Endothelial cell of umbilical vein (primary cell): ENCODE measurements around the gene MPST.

Source experiments
- FOS ChIP-seq: IDR thresholded peaks from 2 replicates; pipeline ENCODE4 v1.6.1; 2011; ENCODE audit warnings: mild to moderate bottlenecking, low read length, moderate library complexity, borderline replicate concordance; ENCODE audit not compliant: insufficient read depth
- JUN ChIP-seq: IDR thresholded peaks from 2 replicates; pipeline ENCODE4 v1.6.1; 2011; ENCODE audit warnings: borderline replicate concordance, low read depth; ENCODE audit not compliant: insufficient read length, insufficient read depth
- POLR2AphosphoS5 ChIP-seq: IDR thresholded peaks from 2 replicates; pipeline ENCODE4 v1.6.1; 2012; ENCODE audit warnings: low read depth, mild to moderate bottlenecking, control low read depth, low read length, moderate library complexity; ENCODE audit not compliant: insufficient read depth
- TF ChIP-seq, protein P1 (sequence below), 2 donors: IDR thresholded peaks; 1 replicate in 1 of 2; 2 replicates in 1 of 2; pipeline ENCODE4 v1.5.1; 2011; ENCODE audit warnings: low read length in 2 of 2, mild to moderate bottlenecking in 2 of 2, moderate library complexity in 2 of 2, control low read depth in 1 of 2, inconsistent platforms in 1 of 2, low read depth in 1 of 2; ENCODE audit not compliant: insufficient read depth in 1 of 2; ENCODE audit errors: extremely low read depth in 1 of 2

DNA sequence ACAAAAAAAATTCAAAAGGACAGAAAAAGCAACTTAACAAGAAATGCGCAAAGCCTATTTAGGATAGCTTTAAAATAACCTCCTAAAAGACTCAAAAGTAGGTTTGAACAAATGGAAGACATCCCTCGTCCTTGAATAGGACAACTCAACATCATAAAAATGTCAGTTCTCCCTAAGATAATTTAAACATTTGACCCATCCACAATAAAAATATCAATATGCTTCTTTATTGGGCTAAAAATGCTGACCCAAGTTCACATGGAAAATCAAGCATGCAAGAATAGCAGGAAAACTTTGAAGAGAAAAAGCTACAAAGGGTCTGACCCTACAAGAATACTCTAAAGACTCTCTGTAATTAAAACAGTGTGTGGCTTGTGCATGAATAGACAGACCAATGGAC, 19.9 kb downstream of the MPST start:
- TF ChIP-seq POLR2AphosphoS5 (no peak), JUN (no peak), FOS (no peak)
- TF ChIP-seq, protein P1, sequence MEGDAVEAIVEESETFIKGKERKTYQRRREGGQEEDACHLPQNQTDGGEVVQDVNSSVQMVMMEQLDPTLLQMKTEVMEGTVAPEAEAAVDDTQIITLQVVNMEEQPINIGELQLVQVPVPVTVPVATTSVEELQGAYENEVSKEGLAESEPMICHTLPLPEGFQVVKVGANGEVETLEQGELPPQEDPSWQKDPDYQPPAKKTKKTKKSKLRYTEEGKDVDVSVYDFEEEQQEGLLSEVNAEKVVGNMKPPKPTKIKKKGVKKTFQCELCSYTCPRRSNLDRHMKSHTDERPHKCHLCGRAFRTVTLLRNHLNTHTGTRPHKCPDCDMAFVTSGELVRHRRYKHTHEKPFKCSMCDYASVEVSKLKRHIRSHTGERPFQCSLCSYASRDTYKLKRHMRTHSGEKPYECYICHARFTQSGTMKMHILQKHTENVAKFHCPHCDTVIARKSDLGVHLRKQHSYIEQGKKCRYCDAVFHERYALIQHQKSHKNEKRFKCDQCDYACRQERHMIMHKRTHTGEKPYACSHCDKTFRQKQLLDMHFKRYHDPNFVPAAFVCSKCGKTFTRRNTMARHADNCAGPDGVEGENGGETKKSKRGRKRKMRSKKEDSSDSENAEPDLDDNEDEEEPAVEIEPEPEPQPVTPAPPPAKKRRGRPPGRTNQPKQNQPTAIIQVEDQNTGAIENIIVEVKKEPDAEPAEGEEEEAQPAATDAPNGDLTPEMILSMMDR (IDR thresholded peaks at IDR 0.05; ENCODE audit: extremely low read depth in 1 of 2, insufficient read depth in 1 of 2, low read depth in 1 of 2, low read length in 2 of 2), result no peak
